Ascending aorta (tissue), 2 donors: ENCODE data around the gene OXNAD1. TPM values are rescaled to one million over a fixed set of nuclear protein-coding genes. Genes with fewer than 3 reads are reported as not detected.
A peak's percentile ranks its signal among the peaks of the same experiment; 100 is the strongest.

Experiments
- DNase-seq, 2 donors: peaks; one replicate each; pipeline ENCODE4 v3.0.0-alpha.2; 2019; ENCODE audit warnings: low spot score in 2 of 2
- H3K27ac ChIP-seq, 2 donors: fragments of 200-600 bp; sonication (generic); one replicate each; pipeline ENCODE4 v1.5.1; 2016 to 2017; ENCODE audit warnings: mild to moderate bottlenecking in 1 of 2
- H3K27me3 ChIP-seq: fragments of 200-600 bp; sonication (generic); one replicate; pipeline ENCODE4 v1.5.1; 2017
- H3K36me3 ChIP-seq, 2 donors: fragments of 200-600 bp; sonication (generic); one replicate each; pipeline ENCODE4 v1.5.1; 2016
- H3K4me1 ChIP-seq, 2 donors: fragments of 200-600 bp; sonication (generic); one replicate each; pipeline ENCODE4 v1.5.1; 2016 to 2017; ENCODE audit warnings: mild to moderate bottlenecking in 1 of 2
- H3K4me3 ChIP-seq, 2 donors: fragments of 200-600 bp; sonication (generic); one replicate each; pipeline ENCODE4 v1.5.1; 2016 to 2017; ENCODE audit warnings: mild to moderate bottlenecking in 1 of 2
- H3K9me3 ChIP-seq, 2 donors: fragments of 200-600 bp; sonication (generic); one replicate each; pipeline ENCODE4 v1.5.1; 2016
- CTCF ChIP-seq, 3 experiments: fragments of 200-600 bp in 2 of 3; fragments of 450-650 bp in 1 of 3; sonication (generic) in 2 of 3; IDR thresholded peaks; one replicate each; pipeline ENCODE4 v1.5.1; 2016 to 2019; ENCODE audit warnings: antibody characterized with exemption in 3 of 3, mild to moderate bottlenecking in 1 of 3, moderate library complexity in 1 of 3
- intact Hi-C: fragments of 100-400 bp; cut with DNase I; formaldehyde crosslinking; loops from one replicate; pipeline ENCODE4 v1.15.1; 2023
- total RNA-seq: library from RNA; depleted of rRNA; stranded (reverse); fragments of >200 nt; gene quantifications from one replicate; pipeline ENCODE4 v1.1.0, GENCODE V29; 2016

The OXNAD1 gene
- total RNA-seq, 1 donor from 2014 or later = 6.9 TPM

- peaks cover 13 to 22% of the 10 kb centered on the region in 2 donors for H3K36me3 ChIP-seq
- no peaks in the 10 kb centered on the region for H3K9me3 ChIP-seq
- no peak overlapping the region for H3K27ac ChIP-seq
- peaks cover 0 to 8% of the 10 kb centered on the region in 2 donors for H3K4me1 ChIP-seq
- intact Hi-C loops = no loop called here
- H3K4me3 ChIP-seq = no peak overlapping the region
- no peak for DNase-seq
- TF ChIP-seq CTCF (IDR thresholded peaks at IDR 0.05) = no peak
- no peaks in the 10 kb centered on the region for H3K27me3 ChIP-seq
Measured at GRCh38 chr3:16258177-16258576, 6.8 kb upstream of the OXNAD1 start.

GRCh38 chr3:16258866-16259265 lies 6.1 kb upstream of the OXNAD1 start:
- no peak for DNase-seq
- no peak overlapping the region for H3K4me3 ChIP-seq
- no peaks in the 10 kb centered on the region for H3K9me3 ChIP-seq
- no peak overlapping the region for H3K27ac ChIP-seq
- peaks cover 0 to 10% of the 10 kb centered on the region in 2 donors for H3K4me1 ChIP-seq
- intact Hi-C loops = no loop called here
- peaks cover 13 to 22% of the 10 kb centered on the region in 2 donors for H3K36me3 ChIP-seq
- TF ChIP-seq CTCF (IDR thresholded peaks at IDR 0.05) = no peak
- H3K27me3 ChIP-seq = no peaks in the 10 kb centered on the region

GRCh38 chr3:16260046-16260445 lies 5.0 kb upstream of the OXNAD1 start:
- H3K36me3 ChIP-seq = peaks cover 13 to 22% of the 10 kb centered on the region in 2 donors

GRCh38 chr3:16262174-16262573 lies 2.8 kb upstream of the OXNAD1 start:
- intact Hi-C loops = no loop called here
- peaks cover 13 to 22% of the 10 kb centered on the region in 2 donors for H3K36me3 ChIP-seq
- no peak overlapping the region for H3K27ac ChIP-seq
- no peak for TF ChIP-seq CTCF (IDR thresholded peaks at IDR 0.05)
- peaks cover 0 to 21% of the 10 kb centered on the region in 2 donors for H3K4me1 ChIP-seq
- H3K4me3 ChIP-seq = no peak overlapping the region
- H3K9me3 ChIP-seq = no peaks in the 10 kb centered on the region
- H3K27me3 ChIP-seq = no peaks in the 10 kb centered on the region
- DNase-seq = no peak

More at GRCh38 chr3:16260046-16260445, 5.0 kb upstream of the OXNAD1 start:
- intact Hi-C loops = no loop called here
- Histone ChIP-seq H3K27me3 (no peaks in the 10 kb centered on the region), H3K4me1 (peaks cover 0 to 10% of the 10 kb centered on the region in 2 donors), H3K4me3 (no peak overlapping the region), H3K27ac (no peak overlapping the region), H3K9me3 (no peaks in the 10 kb centered on the region)
- TF ChIP-seq CTCF (IDR thresholded peaks at IDR 0.05) = no peak
- DNase-seq = no peak

GRCh38 chr3:16264174-16264707 lies 771 bp upstream of the OXNAD1 start:
- peaks cover 0 to 25% of the 10 kb centered on the region in 2 donors for H3K4me1 ChIP-seq
- H3K27ac ChIP-seq = peak overlapping the region; percentile 75 to 88
- intact Hi-C loops = no loop called here
- H3K36me3 ChIP-seq = peaks cover 9 to 13% of the 10 kb centered on the region in 2 donors
- peak overlapping the region; percentile 65 to 84 for H3K4me3 ChIP-seq
- no peaks in the 10 kb centered on the region for H3K9me3 ChIP-seq
- no peak for DNase-seq
- no peaks in the 10 kb centered on the region for H3K27me3 ChIP-seq
- no peak for TF ChIP-seq CTCF (IDR thresholded peaks at IDR 0.05)

- no peaks in the 10 kb centered on the region for H3K9me3 ChIP-seq
- no peaks in the 10 kb centered on the region for H3K27me3 ChIP-seq
- peak overlapping the region; percentile 81 to 88 for H3K27ac ChIP-seq
- peaks cover 0 to 25% of the 10 kb centered on the region in 2 donors for H3K4me1 ChIP-seq
- peak overlapping the region; percentile 65 to 84 for H3K4me3 ChIP-seq
- intact Hi-C loops = loop anchor here (1.0 to 5.0 kb wide), 2 partner anchors 286 to 1613 kb away; partner anchors contain the start of gene CCDC174
- H3K36me3 ChIP-seq = peaks cover 2 to 4% of the 10 kb centered on the region in 2 donors
- no peak for DNase-seq
- no peak for TF ChIP-seq CTCF (IDR thresholded peaks at IDR 0.05)
Measured at GRCh38 chr3:16265455-16265786, 409 bp downstream of the OXNAD1 start.
